GM10248 (cell line): ENCODE data around the gene ABCA7.

ENCODE experiments used
- CTCF ChIA-PET: fragments of 300-600 bp; sonication (Branson Sonifier 250); formaldehyde crosslinking; extraction: SDS; loops from one replicate; lab custom pipeline; 2021; ENCODE audit warnings: antibody characterized with exemption; lab: Yijun Ruan, JAX
- POLR2A ChIA-PET: fragments of 350-650 bp; sonication (Branson Sonifier 250); formaldehyde crosslinking; extraction: SDS; loops from one replicate; lab custom pipeline; 2020; ENCODE audit warnings: antibody characterized with exemption; lab: Yijun Ruan, JAX
- DNase-seq: peaks from one replicate; pipeline ENCODE4 v3.0.0; 2012; ENCODE audit errors: extremely low spot score
- TF ChIP-seq, protein P1 (sequence below): IDR thresholded peaks from 2 replicates; pipeline ENCODE4 v1.5.1; 2012; ENCODE audit warnings: mild to moderate bottlenecking, low read depth; ENCODE audit errors: extremely low read depth, missing control alignments, control extremely low read depth

The ABCA7 gene

GRCh38 chr19:1012334-1012733 lies 27.6 kb upstream of the ABCA7 start:
- ChIA-PET POLR2A (interaction anchor here (1.6 kb wide), 1 partner anchor 216 kb away, joined by 3 read pairs; no protein-coding TSS in a partner anchor), CTCF (no interaction called here)
- DNase-seq, result no peak
- TF ChIP-seq, protein P1, sequence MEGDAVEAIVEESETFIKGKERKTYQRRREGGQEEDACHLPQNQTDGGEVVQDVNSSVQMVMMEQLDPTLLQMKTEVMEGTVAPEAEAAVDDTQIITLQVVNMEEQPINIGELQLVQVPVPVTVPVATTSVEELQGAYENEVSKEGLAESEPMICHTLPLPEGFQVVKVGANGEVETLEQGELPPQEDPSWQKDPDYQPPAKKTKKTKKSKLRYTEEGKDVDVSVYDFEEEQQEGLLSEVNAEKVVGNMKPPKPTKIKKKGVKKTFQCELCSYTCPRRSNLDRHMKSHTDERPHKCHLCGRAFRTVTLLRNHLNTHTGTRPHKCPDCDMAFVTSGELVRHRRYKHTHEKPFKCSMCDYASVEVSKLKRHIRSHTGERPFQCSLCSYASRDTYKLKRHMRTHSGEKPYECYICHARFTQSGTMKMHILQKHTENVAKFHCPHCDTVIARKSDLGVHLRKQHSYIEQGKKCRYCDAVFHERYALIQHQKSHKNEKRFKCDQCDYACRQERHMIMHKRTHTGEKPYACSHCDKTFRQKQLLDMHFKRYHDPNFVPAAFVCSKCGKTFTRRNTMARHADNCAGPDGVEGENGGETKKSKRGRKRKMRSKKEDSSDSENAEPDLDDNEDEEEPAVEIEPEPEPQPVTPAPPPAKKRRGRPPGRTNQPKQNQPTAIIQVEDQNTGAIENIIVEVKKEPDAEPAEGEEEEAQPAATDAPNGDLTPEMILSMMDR, result no peak

GRCh38 chr19:1013218-1013617 lies 26.7 kb upstream of the ABCA7 start:
- ChIA-PET CTCF (interaction anchor here (0.9 to 1.1 kb wide), 2 partner anchors 16 to 32 kb away, joined by 3 to 4 read pairs; no protein-coding TSS in a partner anchor), POLR2A (interaction anchor here (0.8 to 1.6 kb wide), 2 partner anchors 8 to 217 kb away, joined by 3 read pairs; partner anchors contain the start of gene RNU6-2)
- no peak for DNase-seq
- TF ChIP-seq, protein P1, result no peak

- ChIA-PET CTCF (interaction anchor here (0.9 to 1.1 kb wide), 2 partner anchors 14 to 33 kb away, joined by 3 to 4 read pairs; no protein-coding TSS in a partner anchor), POLR2A (interaction anchor here (0.5 kb wide), 1 partner anchor 150 kb away, joined by 3 read pairs; no protein-coding TSS in a partner anchor)
- TF ChIP-seq, protein P1, result no peak
- DNase-seq, result no peak
Observed at GRCh38 chr19:1014161-1015060, 25.5 kb upstream of the ABCA7 start.

GRCh38 chr19:1015061-1015781 lies 24.7 kb upstream of the ABCA7 start:
- TF ChIP-seq, protein P1, result no peak
- no peak for DNase-seq
- ChIA-PET POLR2A (interaction anchor here (0.6 kb wide), 1 partner anchor 11 kb away, joined by 3 read pairs; no protein-coding TSS in a partner anchor), CTCF (no interaction called here)

DNA sequence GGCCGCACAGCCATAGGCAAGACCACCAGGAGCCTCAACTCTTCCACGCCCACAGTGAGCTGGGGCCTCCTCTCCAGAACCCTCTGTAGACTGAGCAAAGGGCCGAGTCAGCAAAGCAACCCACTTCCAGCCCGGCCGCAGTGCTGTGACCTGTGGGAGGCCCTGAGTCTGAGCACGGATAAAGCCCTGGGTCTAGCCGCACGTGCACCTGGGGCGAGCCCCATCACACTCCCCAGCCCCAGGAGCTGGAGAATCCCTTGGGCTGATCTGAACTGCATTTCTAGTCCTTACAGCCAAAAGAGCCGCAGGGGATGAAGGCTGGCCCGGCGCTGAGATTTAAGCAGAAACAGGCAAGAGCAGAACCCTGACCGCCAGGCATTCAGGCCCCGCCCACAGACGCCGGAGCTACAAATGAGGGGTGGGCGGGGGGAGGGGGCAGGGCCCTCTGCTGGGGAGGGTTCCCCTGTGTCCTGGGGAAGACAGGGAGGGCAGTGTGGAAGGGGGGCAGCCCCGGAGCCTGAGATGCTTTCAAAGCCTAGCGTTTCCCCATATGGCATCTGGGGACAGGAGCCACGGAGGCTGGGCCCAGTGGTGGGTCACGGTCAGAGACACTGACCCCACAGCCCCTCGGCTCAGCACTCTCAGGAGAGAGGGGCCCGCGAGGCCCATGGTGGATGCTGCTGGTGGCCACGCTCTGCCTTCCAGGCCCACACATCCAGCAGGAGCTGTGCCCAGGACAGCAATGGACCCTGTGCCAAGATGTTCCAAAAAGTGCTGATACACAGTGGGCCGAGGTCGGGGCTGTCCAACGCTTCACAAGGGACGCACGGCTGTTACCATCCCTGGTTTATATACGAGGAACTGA lies 23.9 kb upstream of the ABCA7 start:
- CTCF ChIA-PET, result interaction anchor here (1.0 kb wide), 1 partner anchor 32 kb away, joined by 3 read pairs; the partner anchor contains the start of gene WDR18
- TF ChIP-seq, protein P1, result no peak
- DNase-seq, result no peak
- POLR2A ChIA-PET, result interaction anchor here (0.6 kb wide), 1 partner anchor 12 kb away, joined by 3 read pairs; no protein-coding TSS in a partner anchor
